B cell (primary cell): ENCODE measurements around the gene PRSS33. TPM values are rescaled to one million over a fixed set of nuclear protein-coding genes. Genes with fewer than 3 reads are reported as not detected.
A peak's percentile ranks its signal among the peaks of the same experiment; 100 is the strongest.

Experiments used
- ATAC-seq: fragments of 200-7000 bp; cut with Tn5 transposase; one replicate; pipeline ENCODE4 v1.10.0; 2021; ENCODE audit warnings: low read depth, mild to moderate bottlenecking, moderate number of reproducible peaks, moderate library complexity
- CTCF ChIA-PET: fragments of 350-600 bp; sonication (Branson Sonifier 250); formaldehyde crosslinking; loops from one replicate; lab custom pipeline; 2021; ENCODE audit warnings: antibody characterized with exemption, inconsistent platforms; lab: Charles Lee
- POLR2A ChIA-PET: fragments of 350-600 bp; sonication (Branson Sonifier 250); formaldehyde crosslinking; loops from one replicate; lab custom pipeline; 2021; ENCODE audit warnings: antibody characterized with exemption; lab: Charles Lee
- DNase-seq: peaks from one replicate; pipeline ENCODE4 v3.0.0; 2013
- H2AFZ ChIP-seq: 2 replicates; pipeline ENCODE4 v1.6.1; 2012; ENCODE audit warnings: mild to moderate bottlenecking, low read depth, low read length; ENCODE audit not compliant: insufficient read depth, poor library complexity, severe bottlenecking
- H3K27ac ChIP-seq, 2 donors: 1 replicate in 1 of 2; 2 replicates in 1 of 2; pipeline ENCODE4 v1.5.1; 2012 to 2013; ENCODE audit warnings: low read length in 2 of 2, mild to moderate bottlenecking in 2 of 2, moderate library complexity in 1 of 2
- H3K27me3 ChIP-seq, 4 experiments: fragments of 200-600 bp in 1 of 4; sonication (generic) in 1 of 4; replicated peaks in 1 of 4; 1 replicate in 2 of 4; 2 replicates in 2 of 4; pipeline versions ENCODE4 v1.6.1 to v1.7.0; 2013 to 2016; ENCODE audit warnings: low read length in 3 of 4, mild to moderate bottlenecking in 2 of 4, mixed read lengths in 1 of 4, moderate library complexity in 1 of 4; ENCODE audit not compliant: insufficient read depth in 4 of 4, control insufficient read depth in 3 of 4; ENCODE audit errors: control extremely low read depth in 1 of 4
- H3K36me3 ChIP-seq, 2 experiments: replicated peaks in 1 of 2; 1 replicate in 1 of 2; 2 replicates in 1 of 2; pipeline versions ENCODE4 v1.6.1 to v1.7.1; 2013; ENCODE audit warnings: low read length in 1 of 2; ENCODE audit not compliant: insufficient read depth in 2 of 2, control insufficient read depth in 1 of 2; ENCODE audit errors: control extremely low read depth in 1 of 2, extremely low read depth in 1 of 2
- H3K4me1 ChIP-seq, 2 donors: fragments of 200-600 bp in 1 of 2; sonication (generic) in 1 of 2; 1 replicate in 1 of 2; 2 replicates in 1 of 2; pipeline versions ENCODE4 v1.5.1 to v1.6.1; 2013 to 2017; ENCODE audit warnings: low read length in 2 of 2; ENCODE audit not compliant: control insufficient read depth in 2 of 2, insufficient read depth in 2 of 2
- H3K4me2 ChIP-seq: replicated peaks from 2 replicates; pipeline ENCODE3; 2012; ENCODE audit warnings: mild to moderate bottlenecking, low read depth, low read length; ENCODE audit not compliant: poor library complexity, severe bottlenecking
- H3K4me3 ChIP-seq, 5 experiments: fragments of 200-600 bp in 1 of 5; sonication (generic) in 1 of 5; 1 replicate in 3 of 5; 2 replicates in 2 of 5; pipeline versions ENCODE4 v1.5.1 to v1.7.0; 2011 to 2016; ENCODE audit warnings: low read length in 4 of 5, mild to moderate bottlenecking in 4 of 5, low read depth in 2 of 5, control low read depth in 1 of 5, moderate library complexity in 1 of 5; ENCODE audit not compliant: insufficient read depth in 1 of 5; ENCODE audit errors: control extremely low read depth in 1 of 5, extremely low read depth in 1 of 5
- H3K79me2 ChIP-seq: fragments of 200-600 bp; sonication (generic); one replicate; pipeline ENCODE4 v1.6.0; 2016; ENCODE audit warnings: low read length; ENCODE audit not compliant: control insufficient read depth, insufficient read depth
- H3K9ac ChIP-seq: fragments of 200-600 bp; sonication (generic); 2 replicates; pipeline ENCODE4 v1.6.1; 2017; ENCODE audit warnings: mild to moderate bottlenecking, low read length, moderate library complexity
- H3K9me3 ChIP-seq, 3 donors: one replicate each; pipeline versions ENCODE4 v1.6.1 to v1.7.1; 2013; ENCODE audit warnings: low read length in 2 of 3; ENCODE audit not compliant: control insufficient read depth in 2 of 3, insufficient read depth in 1 of 3; ENCODE audit errors: control extremely low read depth in 1 of 3
- H4K20me1 ChIP-seq: 2 replicates; pipeline ENCODE4 v1.6.0; 2012; ENCODE audit warnings: mild to moderate bottlenecking, low read length; ENCODE audit not compliant: insufficient read depth, control insufficient read depth, poor library complexity, severe bottlenecking
- H3K27ac Mint-ChIP-seq: one replicate; pipeline ENCODE4 v1.8.0; 2021; ENCODE audit warnings: mixed read lengths
- H3K27me3 Mint-ChIP-seq: one replicate; pipeline ENCODE4 v1.8.0; 2021; ENCODE audit warnings: mixed read lengths
- H3K4me1 Mint-ChIP-seq: one replicate; pipeline ENCODE4 v1.8.0; 2021; ENCODE audit warnings: mixed read lengths
- H3K4me3 Mint-ChIP-seq: one replicate; pipeline ENCODE4 v1.8.0; 2021; ENCODE audit warnings: mixed read lengths
- H3K9me3 Mint-ChIP-seq: one replicate; pipeline ENCODE4 v1.8.0; 2022; ENCODE audit warnings: mixed read lengths; ENCODE audit not compliant: insufficient read depth
- EZH2 ChIP-seq: IDR thresholded peaks from 2 replicates; pipeline ENCODE4 v1.6.1; 2012; ENCODE audit warnings: borderline replicate concordance, low read depth, mild to moderate bottlenecking, moderate library complexity, low read length; ENCODE audit not compliant: insufficient read depth, poor library complexity, severe bottlenecking
- WGBS: methylation state at CpG from one replicate; pipeline ENCODE4 v1.1.5; 2013; ENCODE audit warnings: missing lambda C conversion rate; ENCODE audit not compliant: insufficient coverage; 5-methylcytosine and 5-hydroxymethylcytosine counted together
- intact Hi-C: fragments of 100-400 bp; cut with micrococcal nuclease; formaldehyde crosslinking; loops from one replicate; pipeline ENCODE4 v1.10.0; 2022
- polyA plus RNA-seq: library from polyadenylated mRNA; depleted of rRNA; stranded (reverse); fragments of >200 nt; gene quantifications from 2 replicates; pipeline ENCODE4 v1.2.3, GENCODE V29; 2012
- total RNA-seq, 2 donors: library from RNA; stranded (reverse); fragments of 120-200 nt in 1 of 2; gene quantifications; 1 replicate in 1 of 2; 2 replicates in 1 of 2; pipeline versions ENCODE4 v1.2.3 to v1.2.4, GENCODE V29; 2013 to 2022
- TF ChIP-seq, protein P1 (sequence below): fragments of 200-600 bp; IDR thresholded peaks from one replicate; pipeline ENCODE4 v1.8.0; 2022; ENCODE audit warnings: antibody characterized with exemption, mild to moderate bottlenecking

The PRSS33 gene
- total and polyA plus RNA-seq, 2 donors (not counting 1 experiment from before 2014, with no cell fraction given), result not detected

DNA sequence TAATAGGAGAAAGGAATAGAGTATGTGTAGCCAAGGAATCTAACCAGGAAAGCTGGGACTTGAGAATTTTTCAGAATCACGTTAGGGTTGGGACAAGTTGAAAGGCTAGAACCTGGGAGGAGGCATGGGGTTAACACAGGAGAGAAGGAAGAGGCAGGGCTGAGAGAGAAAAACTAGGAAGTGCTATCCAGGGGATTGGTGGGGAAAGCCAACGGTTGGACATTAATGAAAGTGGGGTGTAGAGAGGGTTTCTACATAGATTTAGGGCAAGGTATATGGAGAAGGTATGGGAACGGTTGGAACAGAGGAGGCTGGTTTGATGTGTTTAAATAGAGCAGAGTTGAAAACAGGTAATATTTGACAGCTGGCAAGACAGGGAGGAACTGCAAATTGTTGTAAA lies 32.2 kb downstream of the PRSS33 start:
- H3K4me3 ChIP-seq, result peak overlapping the region in 1 of 5 experiments; percentile 21
- Mint-ChIP-seq H3K27ac (no peak overlapping the region), H3K9me3 (peaks cover 2% of the 10 kb centered on the region), H3K4me3 (peak overlapping the region; percentile 84), H3K27me3 (no peaks in the 10 kb centered on the region), H3K4me1 (peaks cover 54% of the 10 kb centered on the region)
- peaks cover 4 to 36% of the 10 kb centered on the region in 2 experiments for H3K36me3 ChIP-seq
- ATAC-seq (no peak), DNase-seq (no peak)
- peak overlapping the region in 1 of 2 donors; percentile 98 for H3K27ac ChIP-seq
- ChIA-PET POLR2A (no interaction called here), CTCF (no interaction called here)
- WGBS, result 53% methylated on average over 3 of the region's 3 CpGs
- no peak for TF ChIP-seq EZH2
- TF ChIP-seq, protein P1, sequence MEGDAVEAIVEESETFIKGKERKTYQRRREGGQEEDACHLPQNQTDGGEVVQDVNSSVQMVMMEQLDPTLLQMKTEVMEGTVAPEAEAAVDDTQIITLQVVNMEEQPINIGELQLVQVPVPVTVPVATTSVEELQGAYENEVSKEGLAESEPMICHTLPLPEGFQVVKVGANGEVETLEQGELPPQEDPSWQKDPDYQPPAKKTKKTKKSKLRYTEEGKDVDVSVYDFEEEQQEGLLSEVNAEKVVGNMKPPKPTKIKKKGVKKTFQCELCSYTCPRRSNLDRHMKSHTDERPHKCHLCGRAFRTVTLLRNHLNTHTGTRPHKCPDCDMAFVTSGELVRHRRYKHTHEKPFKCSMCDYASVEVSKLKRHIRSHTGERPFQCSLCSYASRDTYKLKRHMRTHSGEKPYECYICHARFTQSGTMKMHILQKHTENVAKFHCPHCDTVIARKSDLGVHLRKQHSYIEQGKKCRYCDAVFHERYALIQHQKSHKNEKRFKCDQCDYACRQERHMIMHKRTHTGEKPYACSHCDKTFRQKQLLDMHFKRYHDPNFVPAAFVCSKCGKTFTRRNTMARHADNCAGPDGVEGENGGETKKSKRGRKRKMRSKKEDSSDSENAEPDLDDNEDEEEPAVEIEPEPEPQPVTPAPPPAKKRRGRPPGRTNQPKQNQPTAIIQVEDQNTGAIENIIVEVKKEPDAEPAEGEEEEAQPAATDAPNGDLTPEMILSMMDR, result no peak
- H4K20me1 ChIP-seq, result peaks cover 74% of the 10 kb centered on the region
- intact Hi-C loops, result no loop called here
- H3K27me3 ChIP-seq, result no peaks in the 10 kb centered on the region
- H3K9ac ChIP-seq, result peak overlapping the region; percentile 92
- H3K79me2 ChIP-seq, result peaks cover 75% of the 10 kb centered on the region
- peaks cover 36 to 45% of the 10 kb centered on the region in 2 donors for H3K4me1 ChIP-seq
- peak overlapping the region; percentile 97 for H3K4me2 ChIP-seq
- H3K9me3 ChIP-seq, result peaks cover 0 to 10% (median 3%) of the 10 kb centered on the region in 3 donors
- no peak overlapping the region for H2AFZ ChIP-seq

DNA sequence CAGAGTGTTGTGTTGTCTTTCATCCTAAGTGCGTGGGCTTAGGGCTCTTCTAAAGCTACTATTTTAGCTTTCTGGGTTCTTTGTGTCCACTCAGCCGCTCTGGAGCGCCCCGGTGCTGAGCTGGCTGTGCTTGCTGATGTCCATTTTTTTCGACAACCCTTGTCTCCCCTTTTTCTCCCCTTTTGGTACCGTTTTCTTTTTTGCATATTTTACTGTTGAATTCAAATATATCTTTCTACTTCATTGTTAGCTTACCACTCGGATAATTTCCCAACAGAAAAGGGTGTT lies 33.7 kb downstream of the PRSS33 start:
- intact Hi-C loops, result loop anchor here (2.0 to 5.0 kb wide), 2 partner anchors 129 to 269 kb away; partner anchors contain the start of genes FLYWCH2, HCFC1R1, THOC6 and TNFRSF12A
- peaks cover 53% of the 10 kb centered on the region for H3K4me1 Mint-ChIP-seq
- H3K27me3 ChIP-seq, result no peaks in the 10 kb centered on the region
- peaks cover 36 to 45% of the 10 kb centered on the region in 2 donors for H3K4me1 ChIP-seq
- no peaks in the 10 kb centered on the region for H3K27me3 Mint-ChIP-seq
- peaks cover 76% of the 10 kb centered on the region for H3K79me2 ChIP-seq
- DNase-seq (no peak), ATAC-seq (no peak)
- H3K9me3 ChIP-seq, result peaks cover 0 to 10% (median 3%) of the 10 kb centered on the region in 3 donors
- TF ChIP-seq, protein P1, result no peak
- no peak for TF ChIP-seq EZH2
- peaks cover 2% of the 10 kb centered on the region for H3K9me3 Mint-ChIP-seq
- CTCF ChIA-PET, result no interaction called here
- peak overlapping the region; percentile 95 to 98 for H3K27ac ChIP-seq
- peak overlapping the region; percentile 97 for H3K4me2 ChIP-seq
- peak overlapping the region; percentile 92 for H3K9ac ChIP-seq
- peak overlapping the region; percentile 92 for H3K27ac Mint-ChIP-seq
- H4K20me1 ChIP-seq, result peaks cover 59% of the 10 kb centered on the region
- H3K4me3 Mint-ChIP-seq, result peak overlapping the region; percentile 84
- 4% methylated on average over 4 of the region's 7 CpGs for WGBS
- H3K4me3 ChIP-seq, result peak overlapping the region; percentile 68 to 97 (median 78)
- peaks cover 3 to 22% of the 10 kb centered on the region in 2 experiments for H3K36me3 ChIP-seq
- POLR2A ChIA-PET, result interaction anchor here (3.5 kb wide), 1 partner anchor 23 kb away, joined by 31 read pairs; the partner anchor contains the start of gene ELOB
- no peak overlapping the region for H2AFZ ChIP-seq
